ENCODE results near the gene SOWAHA. TPM values are rescaled to one million over a fixed set of nuclear protein-coding genes. Genes with fewer than 3 reads are reported as not detected.

The SOWAHA gene
- polyA plus RNA-seq, 1 donor from 2014 or later, result 23.4 TPM

DNA sequence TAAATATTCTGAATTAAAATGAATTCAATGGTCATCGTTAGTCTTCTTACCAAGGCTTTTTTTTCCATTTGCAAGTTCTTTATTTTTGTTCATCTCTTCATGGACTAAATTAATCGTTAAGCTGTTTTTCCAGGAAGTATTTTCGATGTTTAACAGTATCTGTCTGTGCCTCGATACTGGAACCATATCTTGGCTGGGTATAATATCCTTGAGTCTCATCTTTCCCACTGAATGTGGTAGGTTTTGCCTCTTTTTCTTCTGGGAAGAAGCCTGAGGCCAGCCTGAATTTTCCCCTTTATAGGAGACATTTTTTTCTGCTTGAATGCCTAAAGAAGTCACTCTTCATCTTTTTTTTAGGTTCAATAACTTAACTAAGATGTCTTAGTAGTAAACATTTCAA lies 32.1 kb upstream of the SOWAHA start:
- no peak overlapping the region for H3K27ac ChIP-seq (ENCODE audit: low read length)
- H3K4me2 ChIP-seq (ENCODE audit: low read length), result no peak overlapping the region
- H2AFZ ChIP-seq (ENCODE audit: low read depth, low read length), result no peak overlapping the region
- TF ChIP-seq MXI1 (conservative IDR thresholded peaks at IDR 0.05; ENCODE audit: poor library complexity, severe bottlenecking) (no peak), EP300 (conservative IDR thresholded peaks at IDR 0.05; ENCODE audit: poor library complexity, severe bottlenecking) (no peak), SMC3 (conservative IDR thresholded peaks at IDR 0.05; ENCODE audit: poor library complexity) (no peak), EZH2 (IDR thresholded peaks at IDR 0.05; ENCODE audit: borderline replicate concordance, insufficient read depth, low read length, poor library complexity, severe bottlenecking) (no peak), RAD21 (conservative IDR thresholded peaks at IDR 0.05) (no peak), POLR2AphosphoS5 (IDR thresholded peaks at IDR 0.05) (no peak), TAF1 (IDR thresholded peaks at IDR 0.05; ENCODE audit: low read depth) (no peak)
- TF ChIP-seq, protein P1, sequence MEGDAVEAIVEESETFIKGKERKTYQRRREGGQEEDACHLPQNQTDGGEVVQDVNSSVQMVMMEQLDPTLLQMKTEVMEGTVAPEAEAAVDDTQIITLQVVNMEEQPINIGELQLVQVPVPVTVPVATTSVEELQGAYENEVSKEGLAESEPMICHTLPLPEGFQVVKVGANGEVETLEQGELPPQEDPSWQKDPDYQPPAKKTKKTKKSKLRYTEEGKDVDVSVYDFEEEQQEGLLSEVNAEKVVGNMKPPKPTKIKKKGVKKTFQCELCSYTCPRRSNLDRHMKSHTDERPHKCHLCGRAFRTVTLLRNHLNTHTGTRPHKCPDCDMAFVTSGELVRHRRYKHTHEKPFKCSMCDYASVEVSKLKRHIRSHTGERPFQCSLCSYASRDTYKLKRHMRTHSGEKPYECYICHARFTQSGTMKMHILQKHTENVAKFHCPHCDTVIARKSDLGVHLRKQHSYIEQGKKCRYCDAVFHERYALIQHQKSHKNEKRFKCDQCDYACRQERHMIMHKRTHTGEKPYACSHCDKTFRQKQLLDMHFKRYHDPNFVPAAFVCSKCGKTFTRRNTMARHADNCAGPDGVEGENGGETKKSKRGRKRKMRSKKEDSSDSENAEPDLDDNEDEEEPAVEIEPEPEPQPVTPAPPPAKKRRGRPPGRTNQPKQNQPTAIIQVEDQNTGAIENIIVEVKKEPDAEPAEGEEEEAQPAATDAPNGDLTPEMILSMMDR (IDR thresholded peaks at IDR 0.05; ENCODE audit: poor library complexity, severe bottlenecking), result no peak
- TF ChIP-seq, protein P2, sequence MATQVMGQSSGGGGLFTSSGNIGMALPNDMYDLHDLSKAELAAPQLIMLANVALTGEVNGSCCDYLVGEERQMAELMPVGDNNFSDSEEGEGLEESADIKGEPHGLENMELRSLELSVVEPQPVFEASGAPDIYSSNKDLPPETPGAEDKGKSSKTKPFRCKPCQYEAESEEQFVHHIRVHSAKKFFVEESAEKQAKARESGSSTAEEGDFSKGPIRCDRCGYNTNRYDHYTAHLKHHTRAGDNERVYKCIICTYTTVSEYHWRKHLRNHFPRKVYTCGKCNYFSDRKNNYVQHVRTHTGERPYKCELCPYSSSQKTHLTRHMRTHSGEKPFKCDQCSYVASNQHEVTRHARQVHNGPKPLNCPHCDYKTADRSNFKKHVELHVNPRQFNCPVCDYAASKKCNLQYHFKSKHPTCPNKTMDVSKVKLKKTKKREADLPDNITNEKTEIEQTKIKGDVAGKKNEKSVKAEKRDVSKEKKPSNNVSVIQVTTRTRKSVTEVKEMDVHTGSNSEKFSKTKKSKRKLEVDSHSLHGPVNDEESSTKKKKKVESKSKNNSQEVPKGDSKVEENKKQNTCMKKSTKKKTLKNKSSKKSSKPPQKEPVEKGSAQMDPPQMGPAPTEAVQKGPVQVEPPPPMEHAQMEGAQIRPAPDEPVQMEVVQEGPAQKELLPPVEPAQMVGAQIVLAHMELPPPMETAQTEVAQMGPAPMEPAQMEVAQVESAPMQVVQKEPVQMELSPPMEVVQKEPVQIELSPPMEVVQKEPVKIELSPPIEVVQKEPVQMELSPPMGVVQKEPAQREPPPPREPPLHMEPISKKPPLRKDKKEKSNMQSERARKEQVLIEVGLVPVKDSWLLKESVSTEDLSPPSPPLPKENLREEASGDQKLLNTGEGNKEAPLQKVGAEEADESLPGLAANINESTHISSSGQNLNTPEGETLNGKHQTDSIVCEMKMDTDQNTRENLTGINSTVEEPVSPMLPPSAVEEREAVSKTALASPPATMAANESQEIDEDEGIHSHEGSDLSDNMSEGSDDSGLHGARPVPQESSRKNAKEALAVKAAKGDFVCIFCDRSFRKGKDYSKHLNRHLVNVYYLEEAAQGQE (IDR thresholded peaks at IDR 0.05; ENCODE audit: borderline replicate concordance), result no peak
- no peak overlapping the region for H3K4me3 ChIP-seq (ENCODE audit: low read length)
- H3K27me3 ChIP-seq (ENCODE audit: insufficient read depth, low read depth, low read length), result peaks cover 8% of the 10 kb centered on the region
- H4K20me1 ChIP-seq (ENCODE audit: insufficient read depth), result no peaks in the 10 kb centered on the region
- no peaks in the 10 kb centered on the region for H3K36me3 ChIP-seq (ENCODE audit: insufficient read depth, low read length)
- no peaks in the 10 kb centered on the region for H3K9me2 ChIP-seq (ENCODE audit: insufficient read depth, low read length)
- no peaks in the 10 kb centered on the region for H3F3A ChIP-seq (ENCODE audit: insufficient read depth, low read length, poor library complexity, severe bottlenecking)
- H3K9me3 ChIP-seq (ENCODE audit: low read length), result no peaks in the 10 kb centered on the region
- H3K9ac ChIP-seq (ENCODE audit: low read length), result no peak overlapping the region
- H3K79me2 ChIP-seq (replicated peaks; ENCODE audit: insufficient read depth, low read length), result peaks cover 4% of the 10 kb centered on the region

DNA sequence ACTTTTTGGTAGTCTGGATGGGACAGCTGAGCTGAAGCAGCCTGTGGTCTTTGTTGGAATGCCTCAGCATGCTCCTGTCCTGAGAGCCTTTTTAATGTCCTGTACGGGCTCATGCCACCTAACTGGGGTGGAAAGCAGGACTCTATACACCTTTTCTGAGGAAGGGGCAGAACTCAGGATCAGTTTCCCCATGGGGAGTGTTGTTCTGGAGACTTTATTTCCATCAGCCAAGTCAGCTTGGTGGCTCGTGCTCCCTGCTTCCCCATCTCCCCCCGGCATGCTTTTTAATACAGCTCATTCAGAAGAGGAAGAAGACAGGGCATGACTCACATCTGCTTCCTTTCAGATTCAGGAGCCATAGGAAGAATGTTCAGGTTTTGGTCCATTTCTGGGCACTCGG lies 31.0 kb upstream of the SOWAHA start:
- Histone ChIP-seq H3K27ac (ENCODE audit: low read length) (no peak overlapping the region), H3K9me3 (ENCODE audit: low read length) (no peaks in the 10 kb centered on the region), H3K4me3 (ENCODE audit: low read length) (no peak overlapping the region), H3K9ac (ENCODE audit: low read length) (no peak overlapping the region), H3K79me2 (replicated peaks; ENCODE audit: insufficient read depth, low read length) (no peaks in the 10 kb centered on the region), H4K20me1 (ENCODE audit: insufficient read depth) (no peaks in the 10 kb centered on the region), H3K4me2 (ENCODE audit: low read length) (no peak overlapping the region), H3K27me3 (ENCODE audit: insufficient read depth, low read depth, low read length) (peaks cover 8% of the 10 kb centered on the region), H3F3A (ENCODE audit: insufficient read depth, low read length, poor library complexity, severe bottlenecking) (no peaks in the 10 kb centered on the region), H3K9me2 (ENCODE audit: insufficient read depth, low read length) (no peaks in the 10 kb centered on the region), H2AFZ (ENCODE audit: low read depth, low read length) (no peak overlapping the region), H3K36me3 (ENCODE audit: insufficient read depth, low read length) (no peaks in the 10 kb centered on the region)
- TF ChIP-seq, protein P2 (IDR thresholded peaks at IDR 0.05; ENCODE audit: borderline replicate concordance), result no peak
- no peak for TF ChIP-seq SMC3 (conservative IDR thresholded peaks at IDR 0.05; ENCODE audit: poor library complexity)
- no peak for TF ChIP-seq EZH2 (IDR thresholded peaks at IDR 0.05; ENCODE audit: borderline replicate concordance, insufficient read depth, low read length, poor library complexity, severe bottlenecking)

Data from neural cell (in vitro differentiated cells).